Measurements from ENCODE around the gene RRP36.
A peak's percentile ranks its signal among the peaks of the same experiment; 100 is the strongest.
"Not testable (repeated sequence)": the region's sequence is repeated elsewhere in the genome, so short reads cannot be mapped to it uniquely, and the experiment has no call there.

The RRP36 gene, protein sequence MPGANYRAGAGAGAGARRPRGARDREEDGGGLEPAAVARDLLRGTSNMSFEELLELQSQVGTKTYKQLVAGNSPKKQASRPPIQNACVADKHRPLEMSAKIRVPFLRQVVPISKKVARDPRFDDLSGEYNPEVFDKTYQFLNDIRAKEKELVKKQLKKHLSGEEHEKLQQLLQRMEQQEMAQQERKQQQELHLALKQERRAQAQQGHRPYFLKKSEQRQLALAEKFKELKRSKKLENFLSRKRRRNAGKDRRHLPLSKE

DNA sequence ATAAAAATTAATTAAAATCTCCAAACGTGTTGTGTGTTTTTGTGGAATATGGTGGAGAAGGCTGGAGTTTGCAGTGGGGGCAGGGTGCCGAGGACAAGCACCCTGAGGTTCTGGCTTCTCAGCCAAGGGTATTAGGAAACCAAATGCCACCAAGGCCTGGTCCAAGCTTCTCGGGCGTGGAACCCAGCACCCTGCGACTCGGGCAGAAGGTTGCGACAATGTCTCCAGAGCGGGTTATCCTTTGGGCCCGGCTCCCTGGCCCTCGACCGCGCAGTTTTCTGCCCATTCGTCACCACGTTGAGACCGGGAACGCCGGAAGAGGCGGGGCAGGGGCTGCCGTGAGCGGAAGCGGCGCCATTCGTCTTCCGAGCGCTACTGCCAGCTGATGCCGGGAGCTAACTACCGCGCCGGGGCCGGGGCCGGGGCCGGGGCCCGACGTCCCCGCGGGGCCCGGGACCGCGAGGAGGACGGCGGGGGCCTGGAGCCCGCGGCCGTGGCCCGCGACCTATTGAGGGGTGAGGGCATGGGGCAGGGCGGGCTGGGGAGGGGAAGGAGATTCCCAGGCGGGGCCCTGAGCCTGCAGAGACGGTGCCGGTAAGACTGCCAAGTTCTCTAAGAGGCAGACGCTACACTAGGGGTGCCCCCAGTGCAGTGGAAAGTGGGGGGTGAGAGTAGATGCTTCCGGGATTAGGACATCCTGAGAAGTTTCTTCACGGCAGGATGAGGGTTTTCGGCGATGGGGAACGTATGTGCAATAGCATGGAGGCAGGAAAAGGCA lies at the start of gene RRP36:
Gene RRP36 (plus strand): TSS at position 354 of the 778 bp plus-strand sequence. CDS start 32 bp downstream, at position 386.
- FAIRE-seq: no peak

DNA sequence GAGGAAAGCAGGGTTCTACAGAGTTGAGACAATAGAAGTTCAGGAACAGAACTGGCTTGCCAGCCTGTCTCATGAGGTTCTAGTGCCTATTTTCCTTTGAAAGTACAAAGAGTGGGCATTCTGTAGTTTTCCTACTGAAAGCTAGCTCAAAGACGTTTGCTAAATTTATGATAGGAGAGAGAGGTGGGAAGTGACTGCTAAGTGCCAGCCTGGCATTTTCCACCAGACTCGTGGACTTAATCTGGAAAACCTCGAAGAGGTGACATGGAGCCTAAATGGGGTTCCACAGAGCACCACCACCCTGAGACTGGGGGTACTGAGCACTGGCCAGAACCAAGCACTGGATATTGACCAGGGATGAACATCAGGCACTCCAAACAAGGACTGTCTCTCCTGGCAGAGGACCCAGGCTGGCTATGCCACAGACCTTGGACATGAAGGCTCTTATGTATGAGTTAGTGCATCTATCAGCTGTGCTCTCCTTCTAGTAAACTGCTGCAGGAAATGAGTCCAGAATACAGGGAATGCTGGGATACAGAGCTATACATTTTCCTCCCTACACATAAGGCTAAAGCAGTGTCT lies 49.6 kb upstream of the RRP36 start:
- FAIRE-seq: no peak

DNA sequence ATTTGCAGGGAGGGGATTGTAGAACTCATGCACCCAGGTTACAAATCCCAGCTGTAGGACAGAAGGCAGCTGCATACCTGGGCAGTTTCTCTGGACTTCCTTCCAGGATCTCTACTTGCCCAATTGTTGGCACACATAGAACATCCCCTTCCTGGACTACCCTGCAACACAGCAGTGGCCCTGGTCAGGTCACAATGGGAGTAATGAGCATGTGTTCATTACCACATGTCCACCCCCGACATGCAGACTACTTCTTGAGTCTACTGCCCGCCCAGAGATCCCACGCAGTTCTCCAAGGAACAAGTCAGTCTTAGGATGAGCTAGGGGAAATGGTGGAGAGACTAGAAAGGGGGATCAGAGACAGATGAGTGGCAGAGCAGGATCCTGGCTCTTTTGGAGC lies 47.5 kb upstream of the RRP36 start:
- FAIRE-seq: no peak

DNA sequence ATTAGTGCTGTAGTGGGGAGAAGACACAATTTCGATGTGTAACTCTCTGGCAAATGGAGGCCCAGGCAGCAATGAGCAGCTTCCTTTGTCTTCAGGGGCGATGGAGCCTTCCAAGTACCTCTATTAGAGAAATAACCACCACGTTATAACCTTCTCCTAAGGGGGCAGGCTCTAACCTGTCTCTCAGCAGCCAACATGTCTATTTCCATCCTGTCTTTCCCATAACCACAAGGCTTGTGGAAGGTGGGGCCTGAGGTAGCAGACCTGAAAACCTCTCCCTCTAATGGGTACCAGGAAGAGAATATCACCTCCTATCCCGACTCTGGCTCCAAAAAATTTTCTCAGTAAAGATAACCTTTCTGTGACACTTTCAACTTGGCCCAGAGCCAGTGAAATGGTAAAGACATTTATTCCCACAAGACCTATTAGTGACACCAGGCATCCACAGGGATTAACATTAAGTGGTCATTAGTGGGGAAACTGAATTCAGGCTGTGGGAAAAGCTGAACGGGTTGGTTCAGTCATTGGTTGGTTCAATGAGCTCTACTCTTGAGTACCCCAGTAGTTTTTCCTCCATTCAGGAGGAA lies 46.4 kb upstream of the RRP36 start:
- no peak for FAIRE-seq

DNA sequence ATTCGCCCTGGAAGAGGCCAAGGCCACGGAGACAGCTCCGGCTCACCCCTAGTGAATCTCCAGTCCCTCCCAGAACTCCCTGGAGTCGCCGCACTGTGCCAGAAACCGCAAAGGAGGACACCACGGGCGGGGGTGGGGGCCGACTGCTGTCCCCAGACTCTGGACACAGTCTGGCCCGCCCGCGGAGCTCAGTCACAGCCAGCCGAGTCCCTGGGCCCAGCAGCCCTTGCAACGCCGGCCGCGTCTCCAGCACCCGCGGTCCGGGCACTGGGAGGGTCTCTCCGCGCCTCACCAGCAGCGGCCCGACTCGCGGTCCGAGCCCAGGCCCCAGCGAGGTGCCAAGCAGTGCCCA lies 43.0 kb upstream of the RRP36 start:
- FAIRE-seq: no peak

DNA sequence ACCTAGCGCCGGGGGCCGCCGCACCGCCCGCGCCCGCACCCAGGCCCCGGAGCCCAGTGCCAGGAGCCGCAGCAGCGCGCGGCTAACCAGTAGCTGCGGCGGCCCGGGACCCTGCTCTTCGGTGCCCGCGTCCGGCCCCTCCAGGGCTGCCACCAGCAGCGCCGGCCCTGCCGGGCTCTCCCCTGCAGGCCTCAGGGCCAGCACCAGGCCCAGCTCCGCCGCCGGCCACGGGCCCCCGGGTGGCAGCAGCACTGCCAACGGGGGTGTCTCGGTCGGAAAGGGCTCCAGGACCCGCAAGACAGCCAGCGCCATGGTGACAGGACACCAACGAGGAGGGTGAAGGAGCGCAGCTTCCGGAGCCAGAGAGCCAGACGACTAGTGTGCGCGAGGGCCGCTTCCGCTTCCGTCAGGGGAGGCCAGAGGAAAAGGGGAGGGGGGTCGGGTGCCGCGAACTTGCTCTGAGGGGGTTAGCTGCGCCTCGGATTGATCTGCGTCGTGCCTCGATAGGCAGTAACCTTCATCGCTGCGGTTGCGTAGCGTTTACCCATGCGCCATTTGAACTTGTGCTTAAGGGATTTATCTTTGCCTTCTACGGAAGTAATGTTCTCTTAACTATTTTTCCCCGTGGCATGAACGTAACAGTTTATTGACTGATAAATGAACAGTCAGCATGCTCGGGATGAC lies 42.4 kb upstream of the RRP36 start, which contains the start of gene PEX6:
Gene PEX6 (minus strand): TSS at position 343 of the 684 bp plus-strand sequence. CDS start 31 bp downstream, at position 312.
- peak; percentile 58 for FAIRE-seq

DNA sequence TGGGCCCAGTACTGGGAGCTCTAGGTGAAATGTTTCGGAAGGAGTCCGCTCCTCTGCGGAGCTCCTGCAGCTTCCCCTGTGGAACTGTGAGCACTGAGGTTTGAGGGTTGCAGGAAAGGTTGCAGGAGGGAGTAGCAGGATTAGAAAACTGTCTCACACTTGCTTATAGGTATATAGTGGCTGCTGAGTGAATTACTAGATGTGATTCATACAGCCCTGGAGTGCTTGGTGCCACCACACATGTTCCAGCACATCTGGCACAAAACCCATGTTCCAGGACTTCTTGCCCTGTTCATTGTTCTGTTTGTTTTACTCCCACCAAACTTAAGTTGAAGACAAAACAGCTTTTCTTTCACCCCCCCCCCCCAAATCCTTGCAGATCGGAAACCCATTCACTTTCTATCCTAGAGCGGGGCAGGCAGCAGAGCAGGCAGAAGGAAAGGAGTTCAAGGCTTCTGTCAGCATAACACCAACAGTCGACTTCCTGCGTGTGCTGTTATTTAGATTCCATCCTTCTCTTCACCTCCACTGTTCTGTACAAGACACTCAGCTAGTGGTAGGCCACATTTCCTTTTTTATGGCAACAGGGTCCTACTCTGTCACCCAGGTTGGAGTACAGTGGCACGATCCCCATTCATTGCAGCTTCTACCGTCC lies 41.8 kb upstream of the RRP36 start:
- no peak for FAIRE-seq

DNA sequence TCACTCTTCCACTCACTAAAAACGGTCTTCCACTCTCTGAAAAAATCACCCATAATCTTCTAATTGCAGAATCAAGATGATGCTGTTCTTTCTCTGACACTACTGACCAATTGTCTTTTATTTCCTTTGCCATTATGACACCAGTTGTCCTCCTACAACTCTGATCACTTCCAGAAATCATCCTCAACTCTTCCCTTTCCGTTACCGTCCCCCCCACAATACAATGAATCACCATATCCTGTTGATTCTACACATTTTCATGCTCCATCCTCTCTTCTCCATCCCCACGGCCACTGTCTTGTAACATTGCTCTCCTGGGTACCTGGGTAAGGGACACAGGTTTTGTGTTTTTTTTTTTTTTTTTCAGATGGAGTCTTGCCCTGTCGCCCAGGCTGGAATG lies 39.6 kb upstream of the RRP36 start:
- FAIRE-seq: no peak

DNA sequence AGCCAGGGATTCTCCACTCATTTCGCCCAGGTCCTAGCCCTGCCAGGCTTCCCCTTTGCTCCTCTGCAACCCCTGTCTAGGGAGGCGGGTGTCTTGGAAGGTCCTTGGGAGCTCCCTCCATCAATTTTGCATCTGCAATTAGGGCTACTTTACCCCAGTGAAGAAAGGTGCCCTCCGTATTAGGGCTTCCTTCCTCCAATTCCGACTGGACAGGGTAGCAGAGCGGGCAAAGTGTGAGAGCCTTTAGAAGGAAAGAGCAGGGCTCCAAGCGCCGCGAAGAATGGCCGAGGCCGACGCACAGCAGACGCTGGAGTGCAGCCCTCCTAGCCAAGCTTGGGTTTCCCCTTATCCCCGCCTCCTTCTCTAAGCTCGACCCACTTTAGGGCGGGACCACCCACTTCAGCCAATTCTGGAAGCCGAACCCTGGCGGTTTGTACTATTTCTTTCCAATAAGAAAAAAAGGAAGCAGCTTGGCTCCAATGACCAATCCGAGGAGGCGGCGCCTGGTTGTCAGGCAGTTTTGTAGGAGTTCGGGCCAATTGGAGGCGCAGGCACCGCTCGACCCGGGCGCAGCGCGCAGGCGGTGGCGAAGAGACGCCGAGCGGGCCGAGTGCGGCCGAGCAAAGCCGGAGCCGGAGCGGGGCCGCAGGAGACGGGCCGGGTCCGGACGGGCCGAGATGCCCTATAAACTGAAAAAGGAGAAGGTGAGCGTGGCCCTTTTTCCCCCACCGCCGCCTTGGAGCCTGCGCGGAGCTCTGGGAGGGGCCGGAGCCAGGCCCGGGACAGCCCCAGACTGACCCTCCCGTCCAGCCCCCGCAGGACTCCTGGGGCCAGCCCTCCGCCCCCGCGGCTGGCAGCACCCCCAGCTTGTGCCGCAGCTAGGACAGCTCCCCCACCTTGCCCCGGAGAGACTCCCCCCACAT lies 37.2 kb upstream of the RRP36 start, which contains the start of gene PPP2R5D:
Gene PPP2R5D (plus strand): TSS at position 570 of the 923 bp plus-strand sequence. CDS start 108 bp downstream, at position 678.
- FAIRE-seq: peak; percentile 97

DNA sequence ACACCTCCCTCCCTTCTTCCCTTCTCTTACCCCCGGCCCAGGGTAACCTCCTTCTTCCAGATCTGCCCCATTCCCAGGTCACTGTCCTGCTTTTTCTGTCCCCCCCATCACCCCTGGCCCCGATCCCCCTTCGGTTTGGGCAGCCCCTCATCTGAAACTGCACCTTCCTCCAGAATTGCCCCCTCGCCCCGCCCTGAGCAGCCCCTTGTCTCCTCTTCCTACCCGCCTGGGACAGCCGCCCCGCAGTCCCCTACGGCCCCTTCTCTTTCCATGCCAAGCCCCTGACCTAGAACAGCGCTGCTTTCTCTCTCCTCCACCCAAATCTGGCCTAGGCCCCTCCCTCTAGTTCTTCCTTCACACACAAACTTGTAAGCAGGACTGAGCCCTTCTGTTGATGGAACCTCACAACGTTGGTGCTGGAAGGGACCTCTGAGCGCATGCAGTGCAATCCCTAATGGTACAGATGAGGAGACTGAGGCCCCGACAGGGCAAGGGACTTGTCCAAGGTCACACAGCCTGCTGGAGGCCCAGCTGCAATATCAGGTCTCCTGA lies 36.4 kb upstream of the RRP36 start:
- no peak for FAIRE-seq

DNA sequence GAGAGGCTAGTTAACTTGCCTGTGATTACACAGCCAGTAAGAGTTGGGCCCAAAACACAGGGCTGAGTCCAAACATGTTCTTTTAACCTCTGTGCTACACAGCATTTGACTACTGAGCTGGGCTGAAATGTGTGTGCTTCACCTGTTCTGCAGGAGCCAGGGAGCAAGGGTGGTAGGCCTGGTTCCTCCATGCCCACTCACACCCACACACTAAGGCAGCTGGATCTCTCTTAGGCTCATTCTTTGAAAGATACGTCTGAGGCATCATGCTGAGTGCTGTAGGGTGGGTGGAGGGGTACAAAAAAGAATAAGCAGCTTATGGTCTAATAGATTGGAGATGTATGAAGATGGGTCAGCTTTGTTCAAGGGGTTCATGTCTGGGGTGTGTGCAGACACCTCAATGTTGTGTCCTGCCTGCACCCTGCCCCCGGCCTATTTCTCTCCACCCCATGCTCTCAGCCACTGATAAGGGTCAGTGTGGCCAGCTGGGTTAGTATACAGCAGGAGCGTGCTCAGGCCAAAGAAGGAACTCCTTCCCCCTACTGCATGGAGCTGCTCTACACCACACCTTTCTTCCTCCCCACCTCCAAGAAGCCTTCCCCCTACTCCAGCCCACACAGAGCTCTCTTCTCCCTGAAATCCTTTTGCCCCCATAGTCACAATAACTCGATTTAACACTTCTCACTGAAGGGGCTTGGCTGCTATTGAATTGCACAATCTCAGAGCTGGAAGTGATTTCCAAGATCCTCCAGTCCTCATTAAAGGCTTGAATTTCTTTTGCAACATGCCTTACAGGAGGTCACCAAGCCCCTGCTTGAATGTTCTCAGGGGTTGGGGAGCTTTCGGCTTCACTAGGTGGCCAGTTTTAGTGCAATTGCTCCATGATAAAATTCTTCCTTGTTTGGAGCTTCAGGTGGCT lies 33.6 kb upstream of the RRP36 start:
- FAIRE-seq: no peak

DNA sequence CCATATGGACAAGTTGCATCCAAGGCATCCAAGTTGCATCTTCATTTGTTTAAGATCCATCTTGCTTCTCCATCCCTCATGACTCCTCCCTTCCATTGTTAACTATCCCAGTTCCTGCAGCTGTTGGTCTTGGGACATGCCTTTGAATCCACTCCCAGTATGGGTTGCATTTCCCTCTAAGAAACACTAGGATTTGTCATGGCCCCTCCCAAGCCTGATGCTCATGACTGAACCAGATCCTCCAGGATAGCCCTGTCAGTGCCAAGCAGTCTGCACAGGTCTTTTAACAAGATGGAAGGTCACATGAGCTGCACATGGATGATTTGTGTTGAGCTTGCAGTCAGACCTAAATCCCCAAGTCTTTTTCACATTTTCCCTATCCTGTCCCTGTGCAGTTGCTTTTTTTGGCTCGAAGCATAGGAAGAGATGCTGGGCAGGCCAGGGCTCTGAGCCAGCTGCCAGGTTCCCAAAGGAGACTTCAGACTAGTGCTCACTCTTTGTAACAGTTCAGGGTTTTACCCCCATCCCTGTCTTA lies 32.9 kb upstream of the RRP36 start:
- FAIRE-seq: no peak

DNA sequence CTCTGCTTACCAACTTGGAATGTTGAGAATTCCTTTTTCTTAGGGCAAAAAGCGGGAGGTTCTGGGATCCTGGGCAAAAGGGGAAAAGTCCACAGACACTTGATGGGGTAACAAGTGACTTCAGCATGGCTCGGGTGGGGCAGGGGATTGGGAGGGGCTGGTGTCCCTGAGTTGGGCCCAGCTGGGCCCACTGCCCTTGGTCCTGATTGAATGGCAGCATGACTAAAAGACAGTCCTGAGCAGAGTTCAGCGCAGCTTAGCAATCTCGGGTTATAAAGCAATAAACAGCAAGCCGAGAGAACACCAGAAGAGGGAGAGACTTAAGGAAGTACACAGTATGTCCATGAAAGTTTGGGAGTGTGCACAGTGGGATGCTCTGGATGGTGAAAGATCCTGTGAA lies 31.5 kb upstream of the RRP36 start:
- FAIRE-seq: no peak

DNA sequence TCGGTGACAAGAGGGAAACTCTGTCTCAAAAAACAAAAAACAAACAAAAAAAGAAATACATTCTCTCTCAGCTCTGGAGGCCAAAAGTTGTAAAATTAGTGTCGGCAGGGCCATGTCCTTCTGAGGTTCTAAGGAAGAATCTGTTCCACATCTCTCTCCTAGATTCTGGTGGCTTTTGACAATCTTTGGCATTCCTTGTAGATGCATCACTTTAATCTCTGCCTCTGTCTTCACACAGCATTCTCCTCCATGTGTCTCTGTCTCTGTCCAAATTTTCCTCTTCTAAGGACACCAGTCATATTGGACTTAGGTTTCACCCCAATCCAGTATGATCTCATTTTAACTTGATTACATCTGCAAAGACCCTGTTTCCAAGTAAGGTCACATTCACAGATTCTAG lies 28.0 kb upstream of the RRP36 start:
- FAIRE-seq: no peak

DNA sequence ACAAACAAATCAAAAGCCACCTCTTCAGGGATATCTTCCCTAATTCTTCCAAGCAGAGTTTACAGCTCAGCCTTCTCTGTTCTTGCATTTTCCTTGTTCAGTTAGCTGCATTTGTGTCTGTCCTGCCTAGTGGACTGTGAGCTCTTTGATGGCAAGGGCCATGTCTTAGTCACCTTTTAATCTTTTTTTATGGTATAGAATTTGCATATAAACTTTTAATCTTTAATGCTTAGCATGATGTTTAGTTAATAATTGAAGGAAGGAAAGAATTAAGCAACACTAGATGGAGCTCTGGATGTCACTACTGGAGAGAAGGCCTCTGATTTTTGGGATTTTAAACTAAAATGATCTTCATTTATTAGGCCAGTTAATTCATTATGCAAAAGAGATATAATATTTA lies 24.9 kb upstream of the RRP36 start:
- peak; percentile 75 for FAIRE-seq

DNA sequence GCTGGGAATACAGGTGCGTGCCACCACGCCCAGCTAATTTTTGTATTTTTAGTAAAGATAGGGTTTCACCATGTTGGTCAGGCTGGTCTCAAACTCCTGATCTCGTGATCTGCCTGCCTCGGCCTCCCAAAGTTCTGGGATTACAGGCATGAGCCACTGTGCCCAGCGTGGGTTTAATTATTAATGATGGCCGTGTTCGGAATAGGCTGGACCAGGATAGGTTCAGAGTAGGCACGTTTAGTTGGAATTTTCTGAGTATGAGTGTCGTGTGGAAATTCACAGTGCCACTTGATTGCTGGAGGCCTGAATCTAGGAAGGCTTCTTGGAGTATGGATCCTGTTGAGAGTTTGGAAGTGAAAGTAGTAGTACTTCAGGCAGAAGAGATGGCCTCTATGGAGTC lies 23.2 kb upstream of the RRP36 start:
- not testable (repeated sequence) for FAIRE-seq

DNA sequence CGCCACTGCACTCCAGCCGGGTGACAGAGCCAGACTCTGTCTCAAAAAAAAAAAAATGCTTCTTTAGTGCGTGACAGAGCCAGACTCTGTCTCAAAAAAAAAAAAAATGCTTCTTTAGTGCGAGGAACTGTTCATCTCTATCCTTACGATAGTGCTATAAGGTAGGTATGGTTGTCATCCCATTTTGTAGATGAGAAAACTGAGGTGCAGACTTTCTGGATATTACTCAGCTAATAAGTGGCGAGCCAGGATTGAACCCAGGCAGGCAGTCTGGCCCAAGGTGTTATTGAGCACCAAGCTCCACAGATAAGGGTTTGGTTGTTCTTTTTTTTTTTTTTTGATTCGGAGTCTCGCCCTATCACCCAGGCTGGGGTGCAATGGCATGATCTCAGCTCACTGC lies 19.6 kb upstream of the RRP36 start:
- no peak for FAIRE-seq

DNA sequence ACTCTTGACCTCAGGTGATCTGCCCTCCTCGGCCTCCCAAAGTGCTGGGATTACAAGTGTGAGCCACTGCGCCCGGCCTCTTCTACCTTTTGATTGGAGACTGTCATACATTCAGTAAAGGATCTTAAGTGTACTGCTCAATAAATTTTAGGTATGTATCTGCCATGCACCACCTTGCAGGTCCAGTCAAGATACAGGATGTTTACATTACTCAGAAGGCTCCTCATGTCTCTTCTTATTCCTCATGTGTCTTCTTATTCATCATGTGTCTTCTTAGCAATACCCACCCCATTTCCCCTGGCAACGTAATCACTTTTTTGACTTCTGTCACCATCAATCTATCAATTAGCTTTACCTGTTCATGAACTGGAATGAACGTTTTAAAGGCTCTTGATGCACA lies 15.6 kb upstream of the RRP36 start:
- no peak for FAIRE-seq

DNA sequence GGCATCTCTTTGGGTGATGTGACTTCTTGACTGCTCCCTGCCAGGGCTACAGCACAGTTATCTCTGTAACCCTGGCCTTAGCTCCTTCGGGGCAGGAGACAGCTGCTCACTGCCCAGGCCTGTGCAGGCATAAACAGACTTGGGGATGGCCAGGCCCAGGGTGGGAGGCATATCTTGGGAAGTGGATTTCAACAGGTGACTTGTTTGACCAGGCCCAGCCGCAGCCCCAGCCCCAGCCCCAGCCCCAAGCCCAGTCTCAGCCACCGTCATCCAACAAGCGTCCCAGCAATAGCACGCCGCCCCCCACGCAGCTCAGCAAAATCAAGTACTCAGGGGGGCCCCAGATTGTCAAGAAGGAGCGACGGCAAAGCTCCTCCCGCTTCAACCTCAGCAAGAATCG lies 15.2 kb upstream of the RRP36 start:
- no peak for FAIRE-seq

DNA sequence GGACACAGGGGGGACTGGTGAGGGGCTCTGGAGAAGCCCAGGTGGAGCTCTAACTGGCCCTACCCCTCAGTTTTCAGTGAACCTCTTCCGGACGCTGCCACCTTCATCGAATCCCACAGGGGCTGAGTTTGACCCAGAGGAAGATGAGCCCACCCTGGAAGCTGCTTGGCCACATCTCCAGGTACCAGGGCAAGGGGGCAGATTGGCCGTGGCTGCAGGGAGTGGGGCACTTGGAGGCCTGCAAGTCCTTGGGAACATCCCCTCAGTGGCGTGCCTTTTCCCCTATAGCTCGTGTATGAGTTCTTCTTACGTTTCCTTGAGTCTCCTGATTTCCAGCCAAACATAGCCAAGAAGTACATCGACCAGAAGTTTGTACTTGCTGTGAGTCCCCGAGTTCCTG lies 14.3 kb upstream of the RRP36 start:
- no peak for FAIRE-seq
